NCI-H510A treated with DMSO at 0.1 percent for 48 hours (cell line): ENCODE data around the gene ARHGAP28.
A peak's percentile ranks its signal among the peaks of the same experiment; 100 is the strongest.

Experiments
- DNase-seq: peaks from one replicate; lab custom pipeline; 2025; lab: John Stamatoyannopoulos, UW

Gene ARHGAP28

DNA sequence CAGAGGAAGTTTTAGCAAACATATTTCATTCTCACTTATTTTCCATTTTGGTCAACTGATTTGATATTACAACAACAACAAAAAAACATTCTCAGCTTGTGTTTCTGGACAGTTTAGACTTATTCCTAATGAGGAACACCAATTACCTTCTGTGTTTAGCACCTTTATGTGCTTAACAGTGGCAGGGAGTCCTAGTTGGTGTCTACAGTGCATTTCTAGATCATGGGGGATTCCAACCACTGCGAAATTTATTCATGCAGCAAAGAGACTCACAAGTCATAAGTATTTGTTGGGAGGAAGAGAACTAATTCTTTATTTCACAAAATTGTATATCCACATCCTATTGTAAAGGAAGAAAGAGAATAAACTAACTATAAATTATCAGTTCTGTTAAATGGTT, 4.2 kb downstream of the ARHGAP28 start:
- no peak for DNase-seq

DNA sequence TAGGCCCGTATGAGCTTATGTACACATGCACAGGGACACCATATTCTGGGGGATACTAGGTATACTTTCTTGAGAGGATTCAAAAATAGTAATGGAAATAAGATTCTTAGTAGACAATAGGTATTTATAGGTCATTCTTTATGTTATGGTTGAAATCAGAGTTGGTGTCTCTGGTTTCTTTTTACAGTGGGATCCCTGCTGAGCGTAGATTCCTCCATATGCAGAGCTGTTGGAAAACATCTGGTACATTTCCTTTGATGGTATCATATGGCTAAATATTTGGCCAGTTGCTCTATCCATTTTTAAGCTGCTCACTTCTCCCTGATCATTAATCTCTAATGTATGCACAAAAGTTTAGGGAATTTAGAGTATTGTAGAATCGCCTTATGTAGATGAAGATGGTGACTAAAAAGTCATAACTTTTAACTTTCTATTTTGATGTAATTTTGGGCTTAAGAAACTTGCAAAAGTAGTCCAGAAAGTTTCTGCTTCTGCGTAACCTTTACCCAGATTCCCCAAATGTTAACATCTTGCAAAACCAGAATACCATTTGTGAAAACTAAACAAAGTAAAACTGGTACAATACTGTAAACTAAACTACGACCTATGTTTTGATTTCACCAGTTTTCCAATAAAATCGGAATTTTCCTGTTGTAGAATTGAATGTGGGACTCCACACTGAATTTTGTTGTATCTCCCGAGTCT, 5.4 kb downstream of the ARHGAP28 start:
- DNase-seq = no peak

DNA sequence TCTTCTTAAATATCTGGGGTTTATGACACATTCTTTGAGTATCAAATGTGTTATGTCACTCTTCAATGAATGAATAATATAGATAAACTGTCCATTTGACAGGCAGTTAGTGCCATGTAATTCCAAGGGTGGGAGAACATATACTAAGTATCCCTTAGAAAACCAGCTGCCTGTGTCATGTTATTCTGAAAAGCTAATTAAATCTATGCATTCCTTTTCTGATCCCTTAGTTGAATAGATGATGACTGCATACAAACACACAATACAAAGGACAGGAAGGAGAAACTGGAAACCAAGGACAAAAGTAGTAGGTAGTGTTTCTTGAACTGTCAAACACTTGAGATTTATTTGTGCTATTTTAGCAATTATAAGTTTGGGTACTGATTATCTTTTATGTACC, 8.3 kb downstream of the ARHGAP28 start:
- no peak for DNase-seq

DNA sequence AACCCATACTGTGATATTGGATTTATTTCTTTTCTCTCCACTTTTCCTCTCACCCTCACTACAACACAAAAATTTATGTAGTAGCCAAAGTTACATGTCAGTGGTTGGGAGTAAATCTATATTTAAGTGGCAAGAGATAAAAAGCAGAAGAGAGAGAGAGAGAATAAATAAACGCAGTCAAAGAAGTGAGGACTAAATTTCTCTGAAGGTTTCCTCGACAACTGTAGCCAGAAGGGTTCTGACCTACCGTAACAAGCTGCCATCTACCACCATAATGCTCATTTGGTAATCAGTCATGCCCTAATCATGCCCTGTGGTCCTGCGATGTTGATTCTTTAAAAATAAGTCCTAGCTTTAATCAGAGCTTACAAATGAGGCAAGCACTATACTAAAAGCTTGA, 9.1 kb downstream of the ARHGAP28 start:
- DNase-seq = no peak

DNA sequence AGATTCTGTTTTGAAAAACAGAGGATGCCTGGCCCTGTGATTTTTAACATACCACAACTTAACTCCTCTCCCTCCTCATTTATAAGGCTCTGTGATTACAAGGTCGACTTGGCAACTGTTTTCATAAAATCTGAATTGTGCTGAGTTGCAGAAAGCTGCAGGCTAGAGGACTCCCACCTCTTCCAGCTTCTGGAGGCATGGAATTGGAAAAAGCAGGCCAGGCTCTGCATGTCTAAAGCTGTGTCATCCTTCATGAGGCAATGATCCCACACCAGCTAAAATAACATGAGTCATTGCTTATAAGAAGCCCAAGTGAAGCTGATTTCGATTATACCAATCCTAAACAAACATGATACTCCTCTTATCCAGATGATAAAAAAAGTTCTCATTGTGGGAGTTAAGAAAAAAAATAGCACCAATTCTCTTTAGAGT, 11.7 kb downstream of the ARHGAP28 start:
- DNase-seq = no peak

DNA sequence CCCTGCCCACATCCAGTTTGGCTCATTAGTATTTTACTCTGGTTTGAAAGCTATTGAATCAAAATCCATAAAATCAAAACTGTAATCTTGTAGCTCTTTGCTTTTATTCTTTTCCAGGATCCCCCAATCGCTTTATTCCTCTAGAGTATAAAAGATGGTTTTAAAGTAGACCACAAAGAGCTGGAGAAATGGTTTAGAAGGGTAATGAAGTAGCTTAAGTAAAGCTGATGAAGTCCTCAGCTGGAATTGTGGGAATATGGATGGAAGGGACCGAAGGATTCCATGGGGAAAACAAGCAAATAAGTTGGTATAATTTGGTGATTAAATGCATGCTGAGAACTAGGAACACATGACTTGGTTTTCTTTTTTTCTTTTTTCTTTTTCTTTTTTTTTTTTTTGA, 12.3 kb downstream of the ARHGAP28 start:
- no peak for DNase-seq

DNA sequence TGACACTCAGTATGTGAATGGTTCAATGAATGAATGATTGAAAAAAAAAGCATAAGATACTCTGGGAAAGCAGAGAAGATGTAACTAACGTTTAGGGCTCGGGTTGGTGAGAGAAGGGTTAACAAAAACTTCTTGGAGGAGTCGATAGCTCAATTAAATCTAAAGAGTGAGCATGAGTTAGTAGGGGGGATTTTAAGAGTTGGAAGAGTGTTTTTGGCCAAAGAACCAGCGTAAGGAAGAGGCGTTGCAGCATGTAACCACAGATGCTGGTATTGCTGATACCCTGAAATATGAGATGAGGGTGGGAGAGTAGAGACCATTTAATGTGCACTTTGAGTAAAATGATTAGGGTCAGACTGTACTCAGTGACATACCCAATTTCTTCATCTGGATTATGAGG, 14.5 kb downstream of the ARHGAP28 start:
- no peak for DNase-seq

DNA sequence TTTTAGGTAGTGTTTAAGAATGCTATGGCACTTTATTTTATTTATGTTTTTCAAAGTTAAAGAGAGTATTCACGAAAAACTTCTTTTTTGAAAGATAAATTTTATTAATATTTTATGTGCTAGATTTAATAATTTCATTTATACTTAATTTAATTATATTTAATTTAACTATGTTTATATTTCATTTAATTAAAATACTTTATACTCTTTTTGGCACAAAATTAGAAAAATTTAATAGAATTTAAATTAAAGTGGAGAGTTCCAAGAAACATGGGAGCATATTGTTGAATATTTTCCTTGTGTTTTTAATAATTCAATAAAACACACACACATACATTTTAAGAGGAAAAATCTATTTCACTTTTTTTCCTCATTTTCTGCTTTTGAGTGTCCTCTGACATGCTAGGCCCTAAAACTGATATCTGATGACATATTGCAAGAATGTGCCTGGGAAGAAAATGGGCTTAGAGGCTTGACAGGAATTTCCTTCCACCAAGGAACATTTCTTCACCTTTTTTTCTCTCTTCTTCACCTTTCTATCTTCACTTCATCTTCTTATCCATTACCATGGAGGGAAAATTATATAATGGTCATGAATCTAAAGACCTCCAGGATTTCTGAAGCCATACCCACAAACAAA, 15.4 kb downstream of the ARHGAP28 start:
- no peak for DNase-seq

DNA sequence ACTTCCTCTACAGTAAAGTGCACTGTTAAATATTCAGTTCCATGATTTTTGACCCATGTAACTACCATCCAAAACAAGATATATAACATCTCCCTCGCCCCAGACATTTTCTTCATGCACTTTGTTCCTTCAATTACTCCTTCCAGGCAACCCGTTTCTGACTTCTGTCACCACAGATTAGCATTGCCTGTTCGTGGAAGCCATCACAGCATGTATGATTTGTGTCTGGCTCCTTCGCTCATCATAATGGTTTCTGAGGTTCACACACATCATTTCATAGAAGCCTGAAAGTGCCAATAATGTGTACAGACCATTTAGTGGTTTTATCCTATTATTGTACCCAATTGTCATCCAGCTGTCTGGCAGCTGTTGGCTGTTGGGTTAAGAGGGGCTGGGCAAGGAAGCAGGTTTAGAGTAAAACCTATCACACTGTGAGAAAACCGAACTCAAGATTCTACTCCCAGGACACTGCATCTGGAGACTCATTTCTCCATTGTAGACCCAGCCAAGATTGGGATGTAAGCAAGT, 16.1 kb downstream of the ARHGAP28 start:
- no peak for DNase-seq

DNA sequence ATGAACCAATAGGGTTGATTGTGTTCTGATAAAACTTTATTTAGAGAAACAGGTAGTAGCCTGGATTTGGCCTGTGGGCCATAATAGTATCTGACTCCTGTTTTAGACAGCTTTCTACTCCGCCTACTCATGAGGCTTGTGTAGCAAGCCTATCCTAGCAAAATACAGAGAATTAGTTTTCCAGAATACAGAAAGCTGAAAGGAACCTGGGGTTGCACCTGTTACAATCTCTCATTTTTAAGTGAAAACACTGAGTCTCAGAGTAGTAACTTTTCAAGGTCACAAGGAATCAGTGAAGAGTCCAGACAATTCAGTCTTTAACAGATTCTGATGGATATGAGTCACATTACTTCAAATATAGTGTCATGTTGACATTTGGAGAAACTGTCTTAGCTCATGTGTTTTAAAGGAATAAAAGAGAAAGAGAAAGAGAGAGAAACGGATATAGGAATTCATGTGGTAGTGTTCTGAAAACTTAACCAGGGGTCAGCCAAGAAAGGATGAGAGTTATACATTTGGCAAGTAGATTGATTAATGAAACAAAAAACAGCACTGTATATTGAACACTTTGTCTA, 17.0 kb downstream of the ARHGAP28 start:
- DNase-seq = no peak

DNA sequence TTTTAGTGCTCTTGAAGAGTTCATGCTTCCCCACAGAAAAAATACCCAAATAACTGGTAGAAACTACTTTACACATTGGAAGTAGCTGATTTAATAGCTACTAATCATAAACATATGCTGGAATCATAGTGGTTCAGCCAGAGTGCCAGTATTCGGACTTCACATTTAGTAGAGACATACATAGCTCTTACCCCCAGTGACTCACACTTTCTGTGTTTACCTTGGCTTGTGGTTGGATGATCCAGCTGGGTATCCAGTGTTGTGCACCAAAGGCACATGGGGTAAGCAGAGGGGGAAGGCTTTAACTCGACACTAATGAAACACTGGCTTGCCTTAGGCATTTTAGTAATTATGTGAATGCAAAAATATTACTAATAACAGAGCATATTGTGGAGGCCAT, 18.1 kb downstream of the ARHGAP28 start:
- peak; percentile 13 for DNase-seq

DNA sequence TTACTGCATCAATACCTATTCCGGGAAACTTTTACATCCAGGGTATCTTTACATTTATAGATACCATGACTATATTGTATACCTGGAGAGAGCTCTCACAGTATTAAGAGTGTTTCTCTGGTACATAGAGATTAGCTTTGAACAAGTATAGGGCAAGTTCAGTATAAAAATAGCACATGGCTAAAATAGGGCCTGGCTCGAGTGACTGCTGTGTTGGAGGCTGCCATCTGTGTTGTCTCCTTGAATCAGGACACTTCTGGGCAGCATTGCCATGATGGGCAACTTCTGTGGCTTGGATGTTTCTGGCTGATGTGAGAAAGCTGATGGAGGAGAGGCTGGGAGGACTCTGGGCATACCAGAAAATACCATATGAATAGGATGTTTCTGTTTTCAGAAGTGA, 18.7 kb downstream of the ARHGAP28 start:
- no peak for DNase-seq

DNA sequence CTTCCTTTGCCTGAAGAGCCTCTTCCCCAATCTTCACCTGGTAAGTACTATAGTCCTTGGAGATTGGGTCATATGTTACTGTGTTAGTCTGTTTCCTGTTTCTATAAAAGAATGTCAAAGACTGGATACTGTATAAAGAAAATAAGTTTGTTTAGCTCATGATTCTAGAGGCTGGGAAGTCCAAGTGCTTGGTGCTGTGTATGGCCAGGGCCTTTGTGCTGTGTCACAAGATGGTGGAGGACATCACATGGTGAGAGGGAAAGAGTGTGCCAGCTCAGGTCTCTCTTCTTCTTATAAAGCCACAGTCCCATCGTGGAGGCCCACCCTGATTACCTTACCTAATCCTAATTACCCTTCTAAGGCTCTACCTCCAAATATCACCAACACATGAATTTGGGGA, 20.9 kb downstream of the ARHGAP28 start:
- no peak for DNase-seq

DNA sequence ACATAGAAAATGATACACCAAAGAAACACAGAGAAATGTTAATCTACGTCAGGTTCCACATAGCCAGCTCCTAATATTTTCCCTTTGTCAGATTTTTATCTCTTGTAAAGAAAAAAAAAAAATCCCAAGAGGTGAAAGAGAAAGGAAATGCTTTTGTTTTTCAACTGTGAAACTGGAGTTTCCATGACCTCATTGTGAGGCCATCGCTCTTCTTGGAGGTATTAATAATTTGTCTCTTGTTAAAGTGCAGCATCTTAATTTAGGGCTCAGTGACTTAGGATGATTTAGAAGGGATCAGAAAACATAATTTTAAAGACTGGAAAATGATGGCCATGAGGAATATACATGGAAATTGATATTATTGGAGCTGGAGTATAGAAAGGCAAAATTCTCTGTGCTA, 21.7 kb downstream of the ARHGAP28 start:
- DNase-seq = no peak

DNA sequence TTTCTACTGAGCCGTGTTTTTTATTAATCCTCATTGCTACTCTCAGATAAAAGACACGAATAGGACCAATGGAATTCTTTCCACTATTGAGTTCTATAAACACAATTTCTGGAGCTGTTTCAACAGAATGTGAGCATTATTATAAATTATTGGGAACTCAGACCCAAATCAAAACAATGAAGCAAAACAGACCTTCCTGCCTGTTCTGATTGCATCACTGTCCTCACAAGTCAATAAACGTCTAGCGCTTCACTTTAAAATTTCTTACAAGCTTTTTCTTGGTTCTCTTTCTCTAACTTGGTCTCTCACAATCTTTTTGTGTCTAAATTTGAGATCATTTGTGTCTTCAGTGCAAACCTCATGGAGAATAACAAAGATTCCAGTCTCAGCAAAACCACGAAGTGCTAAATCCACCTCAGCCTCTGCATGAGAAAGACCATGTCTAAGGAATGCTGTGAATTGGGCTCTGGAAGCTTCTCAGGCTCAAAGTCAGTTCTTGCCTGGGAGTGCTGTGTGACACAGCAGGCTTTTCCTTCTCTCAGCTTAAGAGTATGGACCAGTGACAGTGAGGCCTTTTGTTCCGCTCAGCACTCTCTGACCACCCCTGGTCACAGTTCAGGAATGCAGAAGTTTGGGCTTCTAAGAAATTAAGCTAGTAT, 22.8 kb downstream of the ARHGAP28 start:
- no peak for DNase-seq

DNA sequence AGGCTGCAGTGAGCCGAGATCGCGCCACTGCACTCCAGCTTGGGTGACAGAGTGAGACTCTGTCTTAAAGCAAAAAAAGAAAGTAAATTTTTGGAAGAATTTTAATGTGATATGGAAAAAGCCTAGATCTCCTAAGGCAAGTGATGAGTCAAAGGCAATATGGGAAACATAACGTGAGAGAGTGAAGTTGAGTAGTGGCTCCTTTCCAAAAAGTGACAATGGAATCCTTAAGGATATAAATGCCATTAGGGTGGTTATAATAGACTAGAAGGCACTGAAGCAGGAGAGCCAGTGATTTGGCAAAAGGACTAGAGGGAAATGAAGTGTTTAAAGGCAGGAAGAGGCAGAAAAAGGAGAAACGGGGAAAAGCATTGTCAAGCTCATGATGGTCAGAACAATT, 25.6 kb downstream of the ARHGAP28 start:
- DNase-seq = no peak

DNA sequence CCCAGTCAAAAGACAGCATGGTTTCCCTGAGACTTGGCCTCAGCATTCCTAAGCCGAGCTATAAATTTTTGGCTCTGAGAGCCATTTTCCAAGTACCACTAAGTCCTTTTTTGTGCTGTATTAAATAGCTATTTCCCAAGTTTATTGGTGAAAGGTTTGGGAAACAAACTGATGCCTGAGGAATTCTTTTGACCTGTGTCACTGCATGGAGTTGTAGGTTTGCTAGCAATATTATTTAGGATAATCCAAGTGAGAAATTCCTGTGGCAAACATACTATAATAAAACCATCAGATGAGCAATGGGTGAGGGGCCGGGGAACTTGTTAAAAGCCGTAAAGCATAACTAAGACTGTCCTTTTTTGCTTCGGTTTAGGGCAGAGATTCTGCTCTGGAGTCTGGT, 28.4 kb downstream of the ARHGAP28 start:
- no peak for DNase-seq

DNA sequence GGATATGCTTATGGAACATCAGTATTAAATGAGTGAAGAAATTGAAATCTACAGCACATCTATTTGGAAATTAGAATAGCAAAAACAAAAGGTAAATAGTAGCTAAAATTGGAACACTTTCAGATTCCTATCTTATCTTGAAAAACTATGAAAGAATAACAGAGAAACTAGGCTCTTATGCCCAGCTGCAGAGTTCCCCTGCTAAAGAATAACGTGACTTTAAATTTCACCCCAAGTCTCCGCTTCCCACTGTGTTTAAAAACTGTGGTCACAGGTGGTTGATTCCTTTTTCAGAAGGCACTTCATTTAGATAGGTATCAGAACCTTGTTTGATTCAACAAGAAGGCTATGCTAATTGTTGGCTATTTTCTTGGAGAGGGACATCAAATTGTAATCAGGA, 30.1 kb downstream of the ARHGAP28 start:
- no peak for DNase-seq

DNA sequence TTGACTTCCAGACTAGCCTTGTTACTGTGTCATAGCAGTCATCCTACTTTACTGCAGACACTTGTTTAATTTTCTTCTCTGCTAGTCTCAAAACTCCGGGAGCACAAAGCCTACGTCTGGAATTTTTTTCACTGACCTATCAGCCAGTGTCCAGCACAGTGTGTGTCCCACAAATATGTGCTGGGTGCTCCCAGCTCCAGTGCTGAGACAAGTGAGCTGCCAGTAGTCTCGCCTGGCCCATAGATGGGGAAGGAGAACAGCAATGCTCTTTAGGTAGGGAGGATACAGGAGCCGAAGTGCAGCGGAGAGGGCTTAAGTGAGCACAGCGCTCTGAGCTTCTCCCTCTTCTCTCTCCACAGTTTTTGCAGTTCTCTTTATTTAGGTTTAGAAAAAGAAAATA, 34.0 kb downstream of the ARHGAP28 start:
- no peak for DNase-seq

DNA sequence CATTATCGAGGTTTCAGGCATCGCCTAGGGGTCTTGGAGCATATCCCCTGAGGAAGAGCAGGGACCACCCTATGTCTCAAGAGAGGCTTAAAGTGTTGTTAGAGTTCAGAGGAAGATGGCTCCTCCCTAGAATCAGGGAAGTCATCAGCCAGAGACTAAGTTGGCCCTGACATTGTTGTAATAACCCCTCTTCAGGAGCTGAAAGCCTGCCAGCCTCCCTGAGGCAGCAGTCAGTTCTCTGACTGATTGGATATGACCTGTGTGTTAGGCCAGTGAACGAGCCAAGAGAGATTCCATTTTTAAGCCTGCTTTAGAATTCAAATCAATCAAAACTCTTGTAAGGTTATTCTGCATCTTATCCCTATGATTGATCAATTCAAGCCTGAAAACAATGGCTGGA, 34.9 kb downstream of the ARHGAP28 start:
- DNase-seq = no peak

DNA sequence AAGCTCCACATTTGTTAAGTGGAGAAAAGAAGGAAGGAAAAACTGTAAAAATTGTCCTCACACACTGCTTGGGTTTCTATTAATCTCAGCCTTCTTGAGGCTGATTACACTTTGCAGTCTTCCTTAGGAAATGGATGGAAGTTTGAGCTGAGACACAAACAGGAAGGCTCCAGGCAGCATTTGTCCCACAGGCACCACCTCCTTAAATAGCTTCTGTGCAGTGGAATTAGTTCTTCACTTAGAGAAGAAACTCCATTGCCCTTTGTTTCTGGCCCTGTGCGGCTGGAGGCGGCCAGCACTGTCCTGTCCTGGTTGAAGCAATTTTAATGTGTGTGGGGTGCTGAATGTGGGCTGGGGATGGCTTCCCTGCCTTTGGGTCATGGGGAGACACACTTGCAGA, 44.3 kb downstream of the ARHGAP28 start:
- DNase-seq = no peak

DNA sequence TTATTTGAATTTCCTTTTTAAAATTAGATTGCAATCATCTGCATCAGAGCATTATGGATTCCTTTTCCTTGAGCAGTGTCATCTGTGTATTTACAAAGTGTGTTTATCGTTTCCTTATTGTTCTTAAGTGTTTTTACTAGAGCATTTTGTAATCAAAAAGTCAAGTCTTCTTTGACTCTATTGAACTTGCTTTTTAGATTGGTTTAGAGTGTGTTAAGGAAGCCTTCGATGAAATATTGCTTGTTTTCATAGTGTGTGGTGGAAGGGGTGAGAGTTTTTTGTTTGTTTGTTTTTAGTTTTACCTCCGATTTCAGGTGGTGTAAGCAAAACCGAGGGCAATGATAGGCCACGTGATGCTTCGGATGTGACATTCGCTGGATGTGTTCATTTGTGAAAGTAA, 45.7 kb downstream of the ARHGAP28 start:
- no peak for DNase-seq

DNA sequence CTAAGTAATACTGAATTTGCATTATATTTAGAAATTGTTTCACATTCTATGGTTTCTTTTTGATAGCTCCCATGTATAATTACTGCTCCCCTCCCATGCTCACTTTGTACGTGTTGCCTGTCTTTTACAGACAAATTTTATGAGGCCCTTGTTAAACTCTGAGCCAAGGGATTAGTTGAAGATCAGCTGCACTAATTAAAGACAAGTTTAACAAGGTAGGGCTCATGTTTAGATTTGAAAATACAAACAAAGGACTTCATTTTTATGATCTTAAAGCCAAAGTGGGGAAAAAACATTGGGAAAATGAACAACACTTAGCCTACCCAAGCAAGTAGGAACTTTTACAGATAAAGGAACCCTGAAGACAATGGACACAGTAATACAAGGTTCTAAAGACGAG, 46.2 kb downstream of the ARHGAP28 start:
- no peak for DNase-seq
